Endodermal cell (in vitro differentiated cells): ENCODE measurements around the gene ANKRD22. TPM values are rescaled to one million over a fixed set of nuclear protein-coding genes. Genes with fewer than 3 reads are reported as not detected.

Experiments used
- DNase-seq: peaks from one replicate; pipeline ENCODE4 v3.0.0-alpha.2; 2017
- H3K27ac ChIP-seq: 2 replicates; pipeline ENCODE4 v1.5.1; 2013; ENCODE audit warnings: mild to moderate bottlenecking, low read depth, low read length, moderate library complexity
- H3K27me3 ChIP-seq: 2 replicates; pipeline ENCODE4 v1.6.1; 2013; ENCODE audit warnings: mild to moderate bottlenecking, low read length, moderate library complexity; ENCODE audit not compliant: insufficient read depth, control insufficient read depth, poor library complexity, severe bottlenecking
- H3K36me3 ChIP-seq: 2 replicates; pipeline ENCODE4 v1.7.0; 2013; ENCODE audit warnings: mild to moderate bottlenecking, low read length, moderate library complexity; ENCODE audit not compliant: control insufficient read depth, insufficient read depth
- H3K4me1 ChIP-seq: one replicate; pipeline ENCODE4 v1.7.0; 2013; ENCODE audit warnings: low read length; ENCODE audit not compliant: control insufficient read depth, insufficient read depth
- H3K4me3 ChIP-seq: 2 replicates; pipeline ENCODE4 v1.5.1; 2013; ENCODE audit warnings: mild to moderate bottlenecking, low read length, moderate library complexity
- H3K9ac ChIP-seq: 2 replicates; pipeline ENCODE4 v1.6.1; 2013; ENCODE audit warnings: mild to moderate bottlenecking, low read length, moderate library complexity; ENCODE audit not compliant: poor library complexity, severe bottlenecking; ENCODE audit errors: extremely low read depth
- H3K9me3 ChIP-seq: 2 replicates; pipeline ENCODE4 v1.6.1; 2013; ENCODE audit warnings: mild to moderate bottlenecking, low read length, moderate library complexity; ENCODE audit not compliant: control insufficient read depth
- H3K27ac Mint-ChIP-seq: 2 replicates; pipeline ENCODE4 v1.8.0; 2020; ENCODE audit warnings: mixed read lengths
- H3K27me3 Mint-ChIP-seq: 2 replicates; pipeline ENCODE4 v1.8.0; 2021; ENCODE audit warnings: mild to moderate bottlenecking, mixed read lengths; ENCODE audit not compliant: insufficient read depth
- H3K36me3 Mint-ChIP-seq: 2 replicates; pipeline ENCODE4 v1.8.0; 2020; ENCODE audit warnings: low read depth, mixed read lengths
- H3K4me1 Mint-ChIP-seq: 2 replicates; pipeline ENCODE4 v1.8.0; 2020; ENCODE audit warnings: mixed read lengths
- H3K4me3 Mint-ChIP-seq: 2 replicates; pipeline ENCODE4 v1.8.0; 2020; ENCODE audit warnings: mild to moderate bottlenecking, moderate library complexity, mixed read lengths
- H3K9me3 Mint-ChIP-seq: 2 replicates; pipeline ENCODE4 v1.8.0; 2020; ENCODE audit warnings: mild to moderate bottlenecking, mixed read lengths
- WGBS, 2 experiments: methylation state at CpG; one replicate each; pipeline versions ENCODE4 v1.1.5 to v1.1.7; 2013; ENCODE audit warnings: missing lambda C conversion rate in 2 of 2, mixed read lengths in 1 of 2; ENCODE audit not compliant: insufficient coverage in 1 of 2, insufficient read length in 1 of 2; 5-methylcytosine and 5-hydroxymethylcytosine counted together
- total RNA-seq, 2 donors: library from RNA; stranded (reverse); fragmentation: NEBNext Ultra II Directional in 1 of 2; extraction: Animal tissue kit (Norgen Biotek cat#: 25700) in 1 of 2; gene quantifications; 2 replicates in 1 of 2; 3 replicates in 1 of 2; pipeline ENCODE4 v1.2.1, GENCODE V29; 2021
- TF ChIP-seq, protein P1 (sequence below): fragments of 200-600 bp; sonication (generic); conservative IDR thresholded peaks from 2 replicates; pipeline ENCODE4 v1.5.0; 2021; ENCODE audit warnings: antibody characterized with exemption, mild to moderate bottlenecking

ANKRD22 gene
- total RNA-seq, 2 donors from 2014 or later = not detected

DNA sequence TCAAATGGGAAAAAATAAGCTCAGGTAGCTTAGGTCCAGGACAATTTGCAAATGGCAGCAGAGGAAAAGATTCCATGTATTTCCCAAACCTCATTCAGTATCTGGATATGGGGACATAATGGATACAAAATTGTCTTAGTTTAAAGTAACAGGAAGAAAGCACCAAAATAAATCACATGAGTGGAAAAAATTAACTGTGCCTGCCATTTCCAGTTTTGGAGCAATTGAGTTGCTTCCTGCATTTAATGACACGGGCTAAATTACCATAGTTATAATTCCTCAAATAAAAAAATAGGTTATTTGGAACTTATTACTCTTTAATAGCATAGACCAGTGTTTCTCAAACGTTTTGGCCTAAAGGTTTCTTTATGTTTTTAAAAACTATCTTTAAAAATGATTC, 22.1 kb upstream of the ANKRD22 start:
- Histone ChIP-seq H3K9me3 (no peaks in the 10 kb centered on the region), H3K4me1 (no peaks in the 10 kb centered on the region), H3K27me3 (peaks cover 24% of the 10 kb centered on the region), H3K27ac (no peak overlapping the region), H3K9ac (no peak overlapping the region), H3K4me3 (no peak overlapping the region), H3K36me3 (no peaks in the 10 kb centered on the region)
- Mint-ChIP-seq H3K27me3 (peaks cover 27% of the 10 kb centered on the region), H3K4me1 (no peaks in the 10 kb centered on the region), H3K36me3 (no peaks in the 10 kb centered on the region), H3K27ac (no peak overlapping the region), H3K4me3 (no peak overlapping the region), H3K9me3 (no peaks in the 10 kb centered on the region)
- 60% methylated on average over 2 of the region's 2 CpGs; no CpG with 5 or more reads in 1 of the 2 experiments for WGBS, 2 experiments
- TF ChIP-seq, protein P1, sequence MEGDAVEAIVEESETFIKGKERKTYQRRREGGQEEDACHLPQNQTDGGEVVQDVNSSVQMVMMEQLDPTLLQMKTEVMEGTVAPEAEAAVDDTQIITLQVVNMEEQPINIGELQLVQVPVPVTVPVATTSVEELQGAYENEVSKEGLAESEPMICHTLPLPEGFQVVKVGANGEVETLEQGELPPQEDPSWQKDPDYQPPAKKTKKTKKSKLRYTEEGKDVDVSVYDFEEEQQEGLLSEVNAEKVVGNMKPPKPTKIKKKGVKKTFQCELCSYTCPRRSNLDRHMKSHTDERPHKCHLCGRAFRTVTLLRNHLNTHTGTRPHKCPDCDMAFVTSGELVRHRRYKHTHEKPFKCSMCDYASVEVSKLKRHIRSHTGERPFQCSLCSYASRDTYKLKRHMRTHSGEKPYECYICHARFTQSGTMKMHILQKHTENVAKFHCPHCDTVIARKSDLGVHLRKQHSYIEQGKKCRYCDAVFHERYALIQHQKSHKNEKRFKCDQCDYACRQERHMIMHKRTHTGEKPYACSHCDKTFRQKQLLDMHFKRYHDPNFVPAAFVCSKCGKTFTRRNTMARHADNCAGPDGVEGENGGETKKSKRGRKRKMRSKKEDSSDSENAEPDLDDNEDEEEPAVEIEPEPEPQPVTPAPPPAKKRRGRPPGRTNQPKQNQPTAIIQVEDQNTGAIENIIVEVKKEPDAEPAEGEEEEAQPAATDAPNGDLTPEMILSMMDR = no peak
- DNase-seq = no peak

DNA sequence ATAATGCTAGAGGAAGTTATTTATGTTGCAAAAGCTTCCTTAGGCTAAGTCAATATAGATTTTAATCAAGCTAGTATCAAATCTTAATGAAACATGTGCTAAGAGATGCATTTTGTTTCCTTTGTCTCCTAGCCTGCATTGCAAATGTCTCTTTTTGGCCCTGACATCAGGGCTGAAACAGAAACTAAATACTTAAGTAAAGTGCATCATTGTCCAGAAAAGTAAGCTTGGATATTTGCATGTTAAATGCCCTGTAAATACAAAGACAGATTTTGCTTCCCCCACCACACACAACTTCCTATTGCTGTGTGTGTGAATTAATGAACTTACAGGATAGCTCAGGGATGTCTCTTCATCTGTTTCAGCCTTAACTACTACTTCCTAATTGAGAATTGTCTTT, 18.4 kb upstream of the ANKRD22 start:
- H3K36me3 Mint-ChIP-seq = no peaks in the 10 kb centered on the region
- Histone ChIP-seq H3K9ac (no peak overlapping the region), H3K36me3 (no peaks in the 10 kb centered on the region), H3K27ac (no peak overlapping the region), H3K4me3 (no peak overlapping the region), H3K27me3 (peaks cover 4% of the 10 kb centered on the region), H3K4me1 (no peaks in the 10 kb centered on the region), H3K9me3 (no peaks in the 10 kb centered on the region)
- H3K4me3 Mint-ChIP-seq = no peak overlapping the region
- H3K4me1 Mint-ChIP-seq = no peaks in the 10 kb centered on the region
- H3K27ac Mint-ChIP-seq = no peak overlapping the region
- TF ChIP-seq, protein P1 = no peak
- peaks cover 3% of the 10 kb centered on the region for H3K27me3 Mint-ChIP-seq
- no peaks in the 10 kb centered on the region for H3K9me3 Mint-ChIP-seq
- no peak for DNase-seq

DNA sequence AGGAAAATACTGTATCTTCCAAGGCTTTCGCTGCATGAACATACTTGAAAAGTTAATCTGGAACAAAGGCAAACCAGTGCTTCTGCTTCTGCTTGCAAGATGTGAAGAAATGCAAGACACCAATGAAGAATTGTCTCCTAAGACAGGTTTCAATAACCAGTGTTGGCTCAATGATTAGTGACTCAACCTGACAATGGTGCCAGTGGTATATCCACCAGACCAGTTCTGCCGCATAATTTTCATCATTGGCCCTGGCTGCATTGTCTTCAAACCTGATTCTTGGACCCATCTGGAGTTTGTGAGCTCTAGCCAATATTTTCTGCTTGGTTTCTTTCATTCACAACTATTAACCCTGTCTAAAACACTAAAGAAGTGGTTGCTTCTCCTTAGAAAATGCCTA, 14.8 kb upstream of the ANKRD22 start:
- Histone ChIP-seq H3K9me3 (no peaks in the 10 kb centered on the region), H3K4me3 (no peak overlapping the region), H3K36me3 (no peaks in the 10 kb centered on the region), H3K4me1 (no peaks in the 10 kb centered on the region), H3K27ac (no peak overlapping the region), H3K27me3 (peaks cover 27% of the 10 kb centered on the region), H3K9ac (no peak overlapping the region)
- H3K27me3 Mint-ChIP-seq = peaks cover 17% of the 10 kb centered on the region
- 96 to 100% methylated on average over 2 of the region's 2 CpGs for WGBS, 2 experiments
- DNase-seq = no peak
- no peaks in the 10 kb centered on the region for H3K36me3 Mint-ChIP-seq
- no peaks in the 10 kb centered on the region for H3K4me1 Mint-ChIP-seq
- TF ChIP-seq, protein P1 = no peak
- H3K9me3 Mint-ChIP-seq = no peaks in the 10 kb centered on the region
- H3K27ac Mint-ChIP-seq = no peak overlapping the region
- no peak overlapping the region for H3K4me3 Mint-ChIP-seq
